GM19193 (cell line): ENCODE results near the gene MPZL1.

Experiments used
- POLR2A ChIP-seq: IDR thresholded peaks from 4 replicates; pipeline ENCODE4 v1.6.1; 2011; ENCODE audit not compliant: insufficient read depth, insufficient read length; ENCODE audit errors: extremely low read depth

The MPZL1 gene

GRCh38 chr1:167767761-167768160 lies 46.0 kb downstream of the MPZL1 start:
- no peak for TF ChIP-seq POLR2A

- TF ChIP-seq POLR2A, result no peak
These were observed 48.3 kb downstream of the MPZL1 start for GRCh38 chr1:167770127-167770526.

GRCh38 chr1:167772436-167772835 lies 50.7 kb downstream of the MPZL1 start:
- TF ChIP-seq POLR2A, result no peak

GRCh38 chr1:167773516-167773915 lies 51.7 kb downstream of the MPZL1 start:
- no peak for TF ChIP-seq POLR2A

GRCh38 chr1:167774710-167775109 lies 52.9 kb downstream of the MPZL1 start:
- TF ChIP-seq POLR2A, result no peak

- no peak for TF ChIP-seq POLR2A
These were observed 53.4 kb downstream of the MPZL1 start for GRCh38 chr1:167775178-167775577.

GRCh38 chr1:167776151-167776550 lies 54.4 kb downstream of the MPZL1 start:
- TF ChIP-seq POLR2A, result no peak

- TF ChIP-seq POLR2A, result no peak
These were observed 55.0 kb downstream of the MPZL1 start for GRCh38 chr1:167776616-167777268.

GRCh38 chr1:167777269-167777650 lies 55.5 kb downstream of the MPZL1 start:
- TF ChIP-seq POLR2A, result no peak

GRCh38 chr1:167781558-167781957 lies 59.8 kb downstream of the MPZL1 start:
- no peak for TF ChIP-seq POLR2A

GRCh38 chr1:167782946-167783345 lies 61.2 kb downstream of the MPZL1 start:
- TF ChIP-seq POLR2A, result no peak

GRCh38 chr1:167784876-167785550 lies 63.2 kb downstream of the MPZL1 start:
- no peak for TF ChIP-seq POLR2A

- no peak for TF ChIP-seq POLR2A
These were observed 64.7 kb downstream of the MPZL1 start for GRCh38 chr1:167786502-167786901.

- no peak for TF ChIP-seq POLR2A
These were observed 67.7 kb downstream of the MPZL1 start for GRCh38 chr1:167789501-167789900.

- TF ChIP-seq POLR2A, result no peak
These were observed 68.3 kb downstream of the MPZL1 start for GRCh38 chr1:167790117-167790516.
